ENCODE measurements around the gene ZNF598. TPM values are rescaled to one million over a fixed set of nuclear protein-coding genes. Genes with fewer than 3 reads are reported as not detected.
A peak's percentile ranks its signal among the peaks of the same experiment; 100 is the strongest.

Gene ZNF598
- total and polyA plus RNA-seq, 2 of the 13 experiments (the other 11 are each of a cell fraction or from before 2014, with no cell fraction given), result 13.5 to 14.2 TPM

DNA sequence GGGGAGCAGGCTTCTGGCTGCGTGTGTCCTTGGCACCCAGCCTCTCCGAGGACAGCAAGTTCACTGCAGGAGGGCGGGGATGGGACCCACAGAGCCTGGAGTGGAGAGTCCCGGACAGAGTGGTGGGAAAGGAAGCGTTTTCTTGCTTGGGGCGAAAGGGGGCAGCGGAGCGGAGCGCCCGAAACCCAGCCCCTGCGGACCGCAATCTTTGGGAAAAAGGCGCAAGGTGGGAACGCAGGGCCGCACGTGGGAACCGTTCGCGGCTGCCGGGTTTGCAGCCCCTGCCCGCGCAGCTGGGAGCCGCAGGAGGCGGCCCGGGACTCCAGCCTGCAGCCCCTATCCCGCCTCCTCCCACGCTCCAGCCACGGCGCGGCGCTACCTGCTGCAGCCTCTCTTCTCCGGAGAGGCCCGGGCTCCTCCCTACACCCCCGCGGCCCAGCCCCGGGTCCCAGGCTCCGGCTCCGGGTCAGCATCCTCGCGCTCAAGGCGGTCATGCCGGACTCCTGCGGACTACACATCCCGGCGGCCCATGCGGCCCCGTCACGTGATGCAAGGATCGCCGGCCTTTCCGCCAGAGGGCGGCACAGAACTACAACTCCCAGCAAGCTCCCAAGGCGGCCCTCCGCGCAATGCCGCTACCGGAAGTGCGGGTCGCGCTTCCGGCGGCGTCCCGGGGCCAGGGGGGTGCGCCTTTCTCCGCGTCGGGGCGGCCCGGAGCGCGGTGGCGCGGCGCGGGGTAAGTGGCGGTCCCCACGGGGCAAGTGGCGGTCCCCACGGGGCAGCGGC, 37.9 kb upstream of the ZNF598 start, which contains the start of the genes NTHL1 and TSC2 (continued):
- TF ChIP-seq, protein P1, sequence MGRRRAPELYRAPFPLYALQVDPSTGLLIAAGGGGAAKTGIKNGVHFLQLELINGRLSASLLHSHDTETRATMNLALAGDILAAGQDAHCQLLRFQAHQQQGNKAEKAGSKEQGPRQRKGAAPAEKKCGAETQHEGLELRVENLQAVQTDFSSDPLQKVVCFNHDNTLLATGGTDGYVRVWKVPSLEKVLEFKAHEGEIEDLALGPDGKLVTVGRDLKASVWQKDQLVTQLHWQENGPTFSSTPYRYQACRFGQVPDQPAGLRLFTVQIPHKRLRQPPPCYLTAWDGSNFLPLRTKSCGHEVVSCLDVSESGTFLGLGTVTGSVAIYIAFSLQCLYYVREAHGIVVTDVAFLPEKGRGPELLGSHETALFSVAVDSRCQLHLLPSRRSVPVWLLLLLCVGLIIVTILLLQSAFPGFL (CRISPR knock-in tag; IDR thresholded peaks at IDR 0.05), result no peak
- TF ChIP-seq, protein P2, sequence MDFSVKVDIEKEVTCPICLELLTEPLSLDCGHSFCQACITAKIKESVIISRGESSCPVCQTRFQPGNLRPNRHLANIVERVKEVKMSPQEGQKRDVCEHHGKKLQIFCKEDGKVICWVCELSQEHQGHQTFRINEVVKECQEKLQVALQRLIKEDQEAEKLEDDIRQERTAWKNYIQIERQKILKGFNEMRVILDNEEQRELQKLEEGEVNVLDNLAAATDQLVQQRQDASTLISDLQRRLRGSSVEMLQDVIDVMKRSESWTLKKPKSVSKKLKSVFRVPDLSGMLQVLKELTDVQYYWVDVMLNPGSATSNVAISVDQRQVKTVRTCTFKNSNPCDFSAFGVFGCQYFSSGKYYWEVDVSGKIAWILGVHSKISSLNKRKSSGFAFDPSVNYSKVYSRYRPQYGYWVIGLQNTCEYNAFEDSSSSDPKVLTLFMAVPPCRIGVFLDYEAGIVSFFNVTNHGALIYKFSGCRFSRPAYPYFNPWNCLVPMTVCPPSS (IDR thresholded peaks at IDR 0.05), result no peak
- TF ChIP-seq ZNF256 (CRISPR knock-in tag; conservative IDR thresholded peaks at IDR 0.05), result no peak
- TF ChIP-seq, protein P3, sequence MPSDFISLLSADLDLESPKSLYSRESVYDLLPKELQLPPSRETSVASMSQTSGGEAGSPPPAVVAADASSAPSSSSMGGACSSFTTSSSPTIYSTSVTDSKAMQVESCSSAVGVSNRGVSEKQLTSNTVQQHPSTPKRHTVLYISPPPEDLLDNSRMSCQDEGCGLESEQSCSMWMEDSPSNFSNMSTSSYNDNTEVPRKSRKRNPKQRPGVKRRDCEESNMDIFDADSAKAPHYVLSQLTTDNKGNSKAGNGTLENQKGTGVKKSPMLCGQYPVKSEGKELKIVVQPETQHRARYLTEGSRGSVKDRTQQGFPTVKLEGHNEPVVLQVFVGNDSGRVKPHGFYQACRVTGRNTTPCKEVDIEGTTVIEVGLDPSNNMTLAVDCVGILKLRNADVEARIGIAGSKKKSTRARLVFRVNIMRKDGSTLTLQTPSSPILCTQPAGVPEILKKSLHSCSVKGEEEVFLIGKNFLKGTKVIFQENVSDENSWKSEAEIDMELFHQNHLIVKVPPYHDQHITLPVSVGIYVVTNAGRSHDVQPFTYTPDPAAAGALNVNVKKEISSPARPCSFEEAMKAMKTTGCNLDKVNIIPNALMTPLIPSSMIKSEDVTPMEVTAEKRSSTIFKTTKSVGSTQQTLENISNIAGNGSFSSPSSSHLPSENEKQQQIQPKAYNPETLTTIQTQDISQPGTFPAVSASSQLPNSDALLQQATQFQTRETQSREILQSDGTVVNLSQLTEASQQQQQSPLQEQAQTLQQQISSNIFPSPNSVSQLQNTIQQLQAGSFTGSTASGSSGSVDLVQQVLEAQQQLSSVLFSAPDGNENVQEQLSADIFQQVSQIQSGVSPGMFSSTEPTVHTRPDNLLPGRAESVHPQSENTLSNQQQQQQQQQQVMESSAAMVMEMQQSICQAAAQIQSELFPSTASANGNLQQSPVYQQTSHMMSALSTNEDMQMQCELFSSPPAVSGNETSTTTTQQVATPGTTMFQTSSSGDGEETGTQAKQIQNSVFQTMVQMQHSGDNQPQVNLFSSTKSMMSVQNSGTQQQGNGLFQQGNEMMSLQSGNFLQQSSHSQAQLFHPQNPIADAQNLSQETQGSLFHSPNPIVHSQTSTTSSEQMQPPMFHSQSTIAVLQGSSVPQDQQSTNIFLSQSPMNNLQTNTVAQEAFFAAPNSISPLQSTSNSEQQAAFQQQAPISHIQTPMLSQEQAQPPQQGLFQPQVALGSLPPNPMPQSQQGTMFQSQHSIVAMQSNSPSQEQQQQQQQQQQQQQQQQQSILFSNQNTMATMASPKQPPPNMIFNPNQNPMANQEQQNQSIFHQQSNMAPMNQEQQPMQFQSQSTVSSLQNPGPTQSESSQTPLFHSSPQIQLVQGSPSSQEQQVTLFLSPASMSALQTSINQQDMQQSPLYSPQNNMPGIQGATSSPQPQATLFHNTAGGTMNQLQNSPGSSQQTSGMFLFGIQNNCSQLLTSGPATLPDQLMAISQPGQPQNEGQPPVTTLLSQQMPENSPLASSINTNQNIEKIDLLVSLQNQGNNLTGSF (CRISPR knock-in tag; IDR thresholded peaks at IDR 0.05), result peak; percentile 36; the same call in 1 of the 2 replicates
- no peak for TF ChIP-seq MAF1 (CRISPR knock-in tag; IDR thresholded peaks at IDR 0.05; ENCODE audit: borderline replicate concordance)
- no peak for TF ChIP-seq ZNF20 (CRISPR knock-in tag; IDR thresholded peaks at IDR 0.05)
- TF ChIP-seq IRX3 (CRISPR knock-in tag; IDR thresholded peaks at IDR 0.05; ENCODE audit: borderline replicate concordance, low read depth), result peak; percentile 64; the same call in 1 of the 2 replicates
- 0 out of 2 replicates have a peak, but pooled peaks have one; percentile 31 for TF ChIP-seq ZNF839 (CRISPR knock-in tag; IDR thresholded peaks at IDR 0.05; ENCODE audit: borderline replicate concordance)
- no peak for TF ChIP-seq TOE1 (CRISPR knock-in tag; IDR thresholded peaks at IDR 0.05)
- TF ChIP-seq FOXO1 (CRISPR knock-in tag; IDR thresholded peaks at IDR 0.05), result no peak; the same call in 1 of the 2 replicates
- peak; percentile 22; the same call in 1 of the 2 replicates for TF ChIP-seq ZNF33A (CRISPR knock-in tag; IDR thresholded peaks at IDR 0.05; ENCODE audit: borderline replicate concordance)
- TF ChIP-seq, protein P4, sequence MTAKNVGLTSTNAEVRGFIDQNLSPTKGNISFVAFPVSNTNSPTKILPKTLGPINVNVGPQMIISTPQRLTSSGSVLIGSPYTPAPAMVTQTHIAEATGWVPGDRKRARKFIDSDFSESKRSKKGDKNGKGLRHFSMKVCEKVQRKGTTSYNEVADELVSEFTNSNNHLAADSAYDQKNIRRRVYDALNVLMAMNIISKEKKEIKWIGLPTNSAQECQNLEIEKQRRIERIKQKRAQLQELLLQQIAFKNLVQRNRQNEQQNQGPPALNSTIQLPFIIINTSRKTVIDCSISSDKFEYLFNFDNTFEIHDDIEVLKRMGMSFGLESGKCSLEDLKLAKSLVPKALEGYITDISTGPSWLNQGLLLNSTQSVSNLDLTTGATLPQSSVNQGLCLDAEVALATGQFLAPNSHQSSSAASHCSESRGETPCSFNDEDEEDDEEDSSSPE (CRISPR knock-in tag; IDR thresholded peaks at IDR 0.05), result peak; percentile 75
- TF ChIP-seq PHB2 (IDR thresholded peaks at IDR 0.05; ENCODE audit: partially characterized antibody), result no peak
- TF ChIP-seq ARNT (IDR thresholded peaks at IDR 0.05), result no peak
- TF ChIP-seq GZF1 (CRISPR knock-in tag; IDR thresholded peaks at IDR 0.05), result peak; percentile 59; the same call in 1 of the 2 replicates
- peak; percentile 70; the same call in 1 of the 2 replicates for TF ChIP-seq DR1 (CRISPR knock-in tag; IDR thresholded peaks at IDR 0.05)
- TF ChIP-seq, protein P5, sequence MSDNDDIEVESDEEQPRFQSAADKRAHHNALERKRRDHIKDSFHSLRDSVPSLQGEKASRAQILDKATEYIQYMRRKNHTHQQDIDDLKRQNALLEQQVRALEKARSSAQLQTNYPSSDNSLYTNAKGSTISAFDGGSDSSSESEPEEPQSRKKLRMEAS (IDR thresholded peaks at IDR 0.05), result peak; percentile 76
- TF ChIP-seq TGIF2 (CRISPR knock-in tag; IDR thresholded peaks at IDR 0.05), result peak; percentile 15; the same call in 1 of the 2 replicates
- no peak for TF ChIP-seq CBX2 (IDR thresholded peaks at IDR 0.05; ENCODE audit: low read depth, low read length)
- TF ChIP-seq CBX2 (CRISPR knock-in tag; IDR thresholded peaks at IDR 0.05; ENCODE audit: low read depth), result no peak

Measured in HepG2 (cell line).